GM19452 (cell line): ENCODE results near the gene SPN.
"Not testable (repeated sequence)": the region's sequence is repeated elsewhere in the genome, so short reads cannot be mapped to it uniquely, and the experiment has no call there.

ENCODE experiments used
- ATAC-seq: cut with Tn5 transposase; IDR thresholded peaks from one replicate; pipeline ENCODE4 v1.9.1; 2021; ENCODE audit not compliant: unreplicated experiment

The SPN gene

GRCh38 chr16:29645694-29646187 lies 17.3 kb upstream of the SPN start:
- ATAC-seq, result no peak

GRCh38 chr16:29646947-29647346 lies 16.1 kb upstream of the SPN start:
- no peak for ATAC-seq

- ATAC-seq, result no peak
Observed at GRCh38 chr16:29649588-29650494, 13.2 kb upstream of the SPN start.

- no peak for ATAC-seq
Observed at GRCh38 chr16:29650771-29651170, 12.3 kb upstream of the SPN start.

- ATAC-seq, result no peak
Observed at GRCh38 chr16:29651774-29652349, 11.2 kb upstream of the SPN start.

- ATAC-seq, result no peak
Observed at GRCh38 chr16:29653471-29653870, 9.6 kb upstream of the SPN start.

- not testable (repeated sequence) for ATAC-seq
Observed at GRCh38 chr16:29653890-29654289, 9.2 kb upstream of the SPN start.

- ATAC-seq, result no peak
Observed at GRCh38 chr16:29656688-29657523, 6.1 kb upstream of the SPN start.

- ATAC-seq, result no peak
Observed at GRCh38 chr16:29658705-29659104, 4.3 kb upstream of the SPN start.

- ATAC-seq, result no peak
Observed at GRCh38 chr16:29662000-29662728, 883 bp upstream of the SPN start.

- ATAC-seq, result no peak
Observed at GRCh38 chr16:29662729-29663015, 375 bp upstream of the SPN start.

GRCh38 chr16:29663807-29664090 lies 702 bp downstream of the SPN start:
- ATAC-seq, result no peak

GRCh38 chr16:29664091-29664921 lies 1.3 kb downstream of the SPN start:
- no peak for ATAC-seq

GRCh38 chr16:29665294-29666077 lies 2.4 kb downstream of the SPN start:
- ATAC-seq, result no peak

GRCh38 chr16:29667322-29667610 lies 4.2 kb downstream of the SPN start:
- not testable (repeated sequence) for ATAC-seq

- ATAC-seq, result no peak
Observed at GRCh38 chr16:29667755-29668154, 4.7 kb downstream of the SPN start.

GRCh38 chr16:29668267-29668666 lies 5.2 kb downstream of the SPN start:
- no peak for ATAC-seq

- ATAC-seq, result no peak
Observed at GRCh38 chr16:29673501-29673900, 10.5 kb downstream of the SPN start.

- no peak for ATAC-seq
Observed at GRCh38 chr16:29674188-29674587, 11.1 kb downstream of the SPN start.
